Ovary (tissue), 3 donors: Measurements from ENCODE around the gene GTF2IRD1.
"Not testable (repeated sequence)": the region's sequence is repeated elsewhere in the genome, so short reads cannot be mapped to it uniquely, and the experiment has no call there.

ENCODE experiments used
- CTCF ChIP-seq, 3 donors: fragments of 450-650 bp in 2 of 3; fragments of 200-600 bp in 1 of 3; IDR thresholded peaks; one replicate each; pipeline versions ENCODE4 v1.5.1 to v1.8.0; 2016 to 2022; ENCODE audit warnings: antibody characterized with exemption in 3 of 3, mild to moderate bottlenecking in 1 of 3
- EP300 ChIP-seq: sonication (generic); formaldehyde crosslinking; IDR thresholded peaks from one replicate; pipeline ENCODE4 v1.6.1; 2017; ENCODE audit warnings: antibody characterized with exemption
- donor health status: DM: no; HTN: no; CAD: no.

GRCh38 chr7:74411571-74411970, 42.1 kb upstream of the GTF2IRD1 start:
- TF ChIP-seq CTCF (IDR thresholded peaks at IDR 0.05); EP300: not testable (repeated sequence)
